Measurements from ENCODE around the gene RHOV.

Gene RHOV

DNA sequence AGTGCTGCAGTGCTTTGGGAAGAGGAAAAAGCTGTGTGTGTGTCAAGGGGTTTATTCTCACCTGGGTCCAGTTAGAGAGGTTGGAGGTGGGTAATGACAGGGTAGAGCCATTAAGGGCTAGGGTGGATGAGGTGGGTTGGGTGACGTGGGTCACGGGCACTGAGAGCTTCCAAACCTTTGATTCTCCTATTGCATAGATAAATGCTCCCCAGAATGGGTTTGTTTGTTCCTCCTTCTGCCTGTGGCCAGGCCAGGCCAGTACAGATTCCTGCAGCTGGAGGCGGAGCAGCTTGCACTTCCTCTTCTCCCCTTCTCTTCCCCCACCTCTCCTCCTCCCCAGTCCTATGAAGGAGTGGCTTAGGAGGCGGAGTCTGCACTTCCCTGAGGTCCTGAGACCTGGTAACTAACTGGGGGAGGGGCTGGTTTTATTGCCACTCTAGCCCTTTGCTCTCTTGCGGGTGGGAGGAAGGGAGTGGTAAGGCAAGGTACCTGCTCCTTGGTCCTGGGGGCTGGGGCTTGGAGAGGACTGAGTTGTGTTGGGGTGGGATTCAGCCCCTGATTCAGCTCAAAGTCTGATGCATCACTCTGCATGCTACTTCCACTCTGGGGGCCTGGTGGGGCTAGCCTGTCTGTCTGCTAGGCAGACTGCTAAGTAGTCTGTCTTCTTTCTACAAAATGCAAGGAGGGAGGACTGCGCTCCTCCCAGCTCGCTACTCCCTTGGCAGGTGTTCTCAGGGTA lies 26.6 kb downstream of the RHOV start:
- TF ChIP-seq, protein P1, sequence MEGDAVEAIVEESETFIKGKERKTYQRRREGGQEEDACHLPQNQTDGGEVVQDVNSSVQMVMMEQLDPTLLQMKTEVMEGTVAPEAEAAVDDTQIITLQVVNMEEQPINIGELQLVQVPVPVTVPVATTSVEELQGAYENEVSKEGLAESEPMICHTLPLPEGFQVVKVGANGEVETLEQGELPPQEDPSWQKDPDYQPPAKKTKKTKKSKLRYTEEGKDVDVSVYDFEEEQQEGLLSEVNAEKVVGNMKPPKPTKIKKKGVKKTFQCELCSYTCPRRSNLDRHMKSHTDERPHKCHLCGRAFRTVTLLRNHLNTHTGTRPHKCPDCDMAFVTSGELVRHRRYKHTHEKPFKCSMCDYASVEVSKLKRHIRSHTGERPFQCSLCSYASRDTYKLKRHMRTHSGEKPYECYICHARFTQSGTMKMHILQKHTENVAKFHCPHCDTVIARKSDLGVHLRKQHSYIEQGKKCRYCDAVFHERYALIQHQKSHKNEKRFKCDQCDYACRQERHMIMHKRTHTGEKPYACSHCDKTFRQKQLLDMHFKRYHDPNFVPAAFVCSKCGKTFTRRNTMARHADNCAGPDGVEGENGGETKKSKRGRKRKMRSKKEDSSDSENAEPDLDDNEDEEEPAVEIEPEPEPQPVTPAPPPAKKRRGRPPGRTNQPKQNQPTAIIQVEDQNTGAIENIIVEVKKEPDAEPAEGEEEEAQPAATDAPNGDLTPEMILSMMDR (IDR thresholded peaks at IDR 0.05; ENCODE audit: low read depth, low read length) = no peak
- DNase-seq (ENCODE audit: extremely low read depth, low read depth) = no peak

DNA sequence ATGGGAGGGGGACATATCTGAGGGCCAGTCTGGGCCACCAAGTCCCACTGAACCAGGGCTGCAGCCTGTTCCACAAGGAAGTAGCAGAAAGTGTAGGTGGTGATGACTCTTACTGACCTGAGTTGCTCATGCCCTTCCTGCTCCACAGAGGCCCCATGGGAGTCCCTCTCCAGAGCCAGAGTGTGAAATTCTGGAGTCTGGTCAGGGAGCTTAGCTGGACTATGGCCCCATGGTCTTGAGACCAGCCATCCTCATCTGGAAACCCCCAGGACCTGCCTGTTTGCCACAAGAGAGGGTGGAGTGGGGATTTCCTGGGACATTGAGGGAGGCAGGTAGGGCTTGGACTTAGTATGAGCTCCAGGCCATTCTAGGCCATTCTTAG lies 27.2 kb downstream of the RHOV start:
- DNase-seq (ENCODE audit: extremely low read depth, low read depth) = no peak

DNA sequence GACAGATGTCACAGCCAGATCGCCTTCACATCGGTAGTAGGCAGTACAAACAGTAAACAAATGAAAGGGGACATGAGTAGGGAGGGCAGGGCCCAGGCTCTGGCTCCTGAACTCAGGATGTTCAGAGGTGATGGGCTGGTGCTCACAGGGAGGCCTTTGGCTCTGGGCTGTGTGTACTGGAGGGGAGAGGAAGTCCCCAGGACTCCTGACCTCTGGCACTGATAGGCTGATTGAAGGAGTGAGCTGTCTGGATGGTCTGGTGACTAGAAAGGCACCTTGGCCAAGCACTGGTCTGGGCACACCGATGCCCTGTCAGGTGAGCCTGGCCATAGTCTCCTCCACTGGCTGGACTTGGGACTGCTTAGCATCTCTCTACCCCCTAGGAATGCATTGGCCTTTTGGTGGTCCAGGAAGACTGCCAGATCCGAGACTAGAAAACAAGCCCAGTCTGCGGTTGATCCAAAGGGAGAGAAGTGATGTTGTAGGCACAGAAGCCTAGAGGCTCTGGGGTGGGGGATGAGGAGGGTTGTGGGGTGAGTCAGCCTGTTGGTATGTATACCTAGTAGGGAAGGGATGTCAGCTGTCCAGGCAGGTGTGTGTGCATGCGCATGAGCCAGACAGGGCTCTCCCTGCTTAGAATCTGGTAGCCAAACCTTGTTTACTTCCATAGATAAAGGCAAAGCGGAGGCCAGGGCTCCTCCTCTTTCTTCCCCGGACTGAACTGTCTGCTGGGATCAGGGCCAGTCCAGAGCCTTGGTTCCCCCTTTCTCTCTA lies 28.3 kb downstream of the RHOV start:
- TF ChIP-seq, protein P1 (IDR thresholded peaks at IDR 0.05; ENCODE audit: low read depth, low read length) = no peak
- no peak for DNase-seq (ENCODE audit: extremely low read depth, low read depth)

More for the DNA sequence above, 27.2 kb downstream of the RHOV start:
- TF ChIP-seq, protein P1 (IDR thresholded peaks at IDR 0.05; ENCODE audit: low read depth, low read length) = no peak

DNA sequence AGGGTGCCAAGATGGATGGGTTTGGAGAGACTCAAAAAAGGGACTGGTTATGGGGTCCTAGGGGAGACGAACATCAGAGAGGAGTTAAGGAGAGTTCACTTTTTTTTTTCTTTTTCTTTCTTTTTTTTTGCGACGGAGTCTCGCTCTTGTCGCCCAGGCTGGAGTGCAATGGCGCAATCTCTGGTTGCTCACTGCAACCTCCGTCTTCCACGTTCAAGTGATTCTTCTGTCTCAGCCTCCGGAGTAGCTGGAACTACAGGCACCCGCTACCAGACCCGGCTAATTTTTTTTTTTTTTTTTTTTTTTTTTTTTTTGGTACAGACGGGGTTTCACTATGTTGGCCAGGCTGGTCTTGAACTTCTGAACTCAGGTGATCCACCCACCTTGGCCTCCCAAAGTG lies 29.0 kb downstream of the RHOV start:
- TF ChIP-seq, protein P1 (IDR thresholded peaks at IDR 0.05; ENCODE audit: low read depth, low read length) = no peak
- no peak for DNase-seq (ENCODE audit: extremely low read depth, low read depth)

DNA sequence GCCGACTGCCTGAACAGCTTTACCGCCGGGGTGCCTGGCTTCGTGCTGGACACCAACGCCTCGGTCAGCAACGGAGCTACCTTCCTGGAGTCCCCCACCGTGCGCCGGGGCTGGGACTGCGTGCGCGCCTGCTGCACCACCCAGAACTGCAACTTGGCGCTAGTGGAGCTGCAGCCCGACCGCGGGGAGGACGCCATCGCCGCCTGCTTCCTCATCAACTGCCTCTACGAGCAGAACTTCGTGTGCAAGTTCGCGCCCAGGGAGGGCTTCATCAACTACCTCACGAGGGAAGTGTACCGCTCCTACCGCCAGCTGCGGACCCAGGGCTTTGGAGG lies 29.4 kb downstream of the RHOV start:
- TF ChIP-seq, protein P1 (IDR thresholded peaks at IDR 0.05; ENCODE audit: low read depth, low read length) = no peak
- no peak for DNase-seq (ENCODE audit: extremely low read depth, low read depth)

DNA sequence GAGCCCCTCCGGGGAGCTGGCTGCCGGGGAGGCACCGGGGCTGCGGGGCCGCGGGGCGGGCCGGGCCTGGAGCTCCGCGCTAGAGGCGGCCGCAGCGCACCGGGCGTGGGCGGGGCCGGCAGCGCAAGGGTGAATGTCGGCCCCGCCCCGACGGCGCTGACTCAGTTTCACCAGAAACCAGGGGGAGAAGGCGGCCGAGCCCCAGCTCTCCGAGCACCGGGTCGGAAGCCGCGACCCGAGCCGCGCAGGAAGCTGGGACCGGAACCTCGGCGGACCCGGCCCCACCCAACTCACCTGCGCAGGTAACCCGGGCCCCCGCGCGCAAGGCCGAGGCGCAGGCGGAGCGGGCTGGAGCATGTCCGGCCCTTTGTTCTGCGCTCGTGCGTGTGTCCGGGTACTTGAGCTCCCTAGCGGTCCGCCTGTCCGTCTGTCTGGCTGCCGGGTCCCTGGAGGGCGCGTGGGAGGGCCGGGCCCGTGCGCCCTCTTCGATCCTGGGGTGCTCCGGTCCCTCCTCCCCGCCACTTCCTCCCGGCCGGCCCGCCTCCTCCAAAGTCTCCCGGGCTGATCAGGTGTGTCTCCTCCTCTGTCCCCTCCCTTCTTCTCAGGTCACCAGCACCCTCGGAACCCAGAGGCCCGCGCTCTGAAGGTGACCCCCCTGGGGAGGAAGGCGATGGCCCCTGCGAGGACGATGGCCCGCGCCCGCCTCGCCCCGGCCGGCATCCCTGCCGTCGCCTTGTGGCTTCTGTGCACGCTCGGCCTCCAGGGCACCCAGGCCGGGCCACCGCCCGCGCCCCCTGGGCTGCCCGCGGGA lies 29.9 kb downstream of the RHOV start, which contains the start of gene SPINT1:
SPINT1 (plus strand) TSS at position 164 of the 811 bp plus-strand sequence; CDS start at position 671, 507 bp downstream.
- DNase-seq (ENCODE audit: extremely low read depth, low read depth) = no peak
- TF ChIP-seq, protein P1 (IDR thresholded peaks at IDR 0.05; ENCODE audit: low read depth, low read length) = no peak

All from AG09319 (cell line).